GM19023 (cell line): ENCODE results near the gene SHISA4.

Experiments
- ATAC-seq: cut with Tn5 transposase; IDR thresholded peaks from one replicate; pipeline ENCODE4 v1.9.1; 2021; ENCODE audit warnings: mild to moderate bottlenecking, moderate library complexity; ENCODE audit not compliant: unreplicated experiment

SHISA4 gene

DNA sequence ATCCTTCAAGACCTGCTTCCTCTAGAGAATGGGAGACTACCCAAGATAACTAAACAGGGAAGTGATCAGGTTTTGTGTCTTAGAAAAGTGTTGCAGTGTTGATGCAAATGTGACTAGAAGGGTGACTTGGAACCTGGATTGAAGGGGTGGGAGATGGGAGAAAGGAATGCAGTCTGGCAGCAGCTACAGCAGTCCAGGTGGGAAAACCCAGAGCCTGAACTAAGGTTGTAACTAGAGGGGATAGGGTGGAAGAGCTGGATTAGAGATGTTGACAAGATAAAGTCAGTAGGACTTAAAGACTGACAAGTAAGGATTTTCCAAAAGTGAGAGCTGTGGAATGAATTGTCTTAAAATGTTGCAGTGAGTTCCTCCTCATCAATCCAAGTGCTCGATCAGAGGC, 7.1 kb upstream of the SHISA4 start:
- ATAC-seq: no peak

DNA sequence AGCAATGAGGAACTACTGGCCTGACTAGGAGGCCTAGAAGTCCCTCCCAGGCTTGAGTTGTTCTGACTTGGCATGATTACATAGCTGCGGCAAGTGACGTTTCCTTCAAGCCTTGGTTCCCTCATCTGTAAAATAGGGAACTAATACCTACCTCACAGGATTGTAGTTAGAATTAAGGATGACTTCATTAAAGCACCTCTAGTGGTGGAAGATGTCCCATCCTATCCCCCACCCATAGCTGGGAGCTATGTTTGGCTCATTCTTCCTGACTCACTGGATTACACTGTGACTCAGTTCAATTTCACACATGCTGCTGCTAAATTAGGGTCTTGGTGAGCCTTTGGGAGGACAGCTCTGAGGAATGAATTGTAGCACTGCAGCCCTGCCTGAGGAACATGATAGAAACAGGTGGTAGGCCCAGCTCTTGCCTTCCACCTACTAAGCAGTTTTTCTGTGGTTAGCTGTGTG, 6.0 kb upstream of the SHISA4 start:
- no peak for ATAC-seq

DNA sequence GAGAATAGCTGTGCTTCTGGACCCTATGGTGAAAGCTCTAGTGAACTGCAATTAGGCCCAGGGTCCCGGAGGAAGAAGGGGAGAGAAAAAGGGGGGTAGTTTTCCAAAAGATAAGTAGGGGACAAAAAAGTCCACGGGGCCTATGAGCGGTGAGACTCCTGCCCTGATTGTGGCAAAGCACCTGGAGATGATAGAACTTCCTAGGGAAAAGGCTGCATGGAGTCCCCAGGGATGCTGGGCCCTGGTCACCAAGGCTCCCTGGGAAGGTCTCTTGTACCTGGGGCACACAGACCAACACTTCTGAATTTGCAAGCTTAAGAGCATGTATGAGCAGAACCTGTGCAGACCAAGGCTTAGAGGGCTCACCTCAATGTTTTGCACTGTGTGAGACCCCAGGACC, 5.4 kb upstream of the SHISA4 start:
- no peak for ATAC-seq

DNA sequence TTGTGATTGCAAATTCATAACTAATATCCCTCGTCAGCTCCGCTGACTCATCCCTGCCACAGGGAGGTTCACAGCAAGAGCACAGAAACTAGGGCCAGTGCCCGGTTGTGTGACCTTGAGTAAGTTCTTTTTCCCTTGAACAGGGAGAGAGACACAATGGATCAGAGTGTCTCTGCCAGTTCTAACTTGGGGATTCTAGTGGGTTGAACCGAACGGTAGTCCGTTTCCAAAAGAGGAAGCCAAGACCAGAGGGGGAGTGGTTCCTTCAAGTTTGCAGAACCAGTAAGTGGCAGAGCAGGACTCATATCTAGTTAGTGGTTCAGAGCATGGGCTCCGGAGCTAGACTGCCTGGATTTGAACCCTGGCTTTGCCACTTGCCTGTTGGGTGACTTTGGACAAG, 4.9 kb upstream of the SHISA4 start:
- no peak for ATAC-seq

DNA sequence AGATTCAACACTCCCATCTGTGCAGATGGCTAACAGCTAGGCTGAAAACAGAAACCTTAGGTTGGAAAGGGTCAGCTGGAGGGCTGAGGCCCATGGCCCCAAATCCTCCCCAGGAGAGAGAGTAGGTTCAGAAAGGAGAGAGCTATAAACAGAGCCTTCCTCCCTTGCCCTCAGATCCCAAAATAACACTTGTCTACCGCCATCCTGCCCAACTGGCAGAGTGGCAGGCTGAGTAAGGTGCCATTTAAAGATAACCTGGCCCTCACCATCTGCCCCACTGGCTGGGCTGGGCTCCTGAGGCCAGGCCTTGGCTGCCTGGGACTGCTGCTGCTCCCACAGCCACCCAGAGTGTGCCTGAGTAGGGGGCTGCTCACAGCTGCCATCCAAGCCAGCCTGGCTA, 4.3 kb upstream of the SHISA4 start:
- ATAC-seq: no peak

DNA sequence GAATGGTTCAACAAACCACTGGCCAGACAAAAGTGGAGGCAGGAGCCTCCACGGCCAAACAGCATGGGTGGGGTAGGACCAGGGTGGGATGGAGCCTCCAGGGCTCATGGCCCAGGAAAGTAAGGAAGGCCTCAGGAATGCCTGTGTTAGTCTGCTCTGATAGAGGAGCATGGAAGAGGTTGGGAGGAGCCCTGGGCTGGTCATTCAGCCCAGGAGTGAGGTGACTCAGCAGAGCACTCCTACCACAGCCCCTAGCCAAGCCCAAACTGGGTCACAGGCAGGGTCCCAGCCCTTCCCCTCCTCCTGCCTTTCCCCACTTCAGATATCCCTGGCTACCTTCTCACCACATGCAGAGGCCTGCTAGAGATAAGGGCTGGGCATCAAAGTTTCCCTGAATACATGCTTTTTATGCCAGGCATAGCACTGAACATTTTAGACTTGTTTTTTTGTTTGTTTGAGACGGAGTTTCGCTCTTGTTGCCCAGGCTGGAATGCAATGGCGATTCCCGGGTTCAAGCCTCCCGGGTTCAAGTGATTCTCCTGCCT, 3.1 kb upstream of the SHISA4 start:
- ATAC-seq: no peak

DNA sequence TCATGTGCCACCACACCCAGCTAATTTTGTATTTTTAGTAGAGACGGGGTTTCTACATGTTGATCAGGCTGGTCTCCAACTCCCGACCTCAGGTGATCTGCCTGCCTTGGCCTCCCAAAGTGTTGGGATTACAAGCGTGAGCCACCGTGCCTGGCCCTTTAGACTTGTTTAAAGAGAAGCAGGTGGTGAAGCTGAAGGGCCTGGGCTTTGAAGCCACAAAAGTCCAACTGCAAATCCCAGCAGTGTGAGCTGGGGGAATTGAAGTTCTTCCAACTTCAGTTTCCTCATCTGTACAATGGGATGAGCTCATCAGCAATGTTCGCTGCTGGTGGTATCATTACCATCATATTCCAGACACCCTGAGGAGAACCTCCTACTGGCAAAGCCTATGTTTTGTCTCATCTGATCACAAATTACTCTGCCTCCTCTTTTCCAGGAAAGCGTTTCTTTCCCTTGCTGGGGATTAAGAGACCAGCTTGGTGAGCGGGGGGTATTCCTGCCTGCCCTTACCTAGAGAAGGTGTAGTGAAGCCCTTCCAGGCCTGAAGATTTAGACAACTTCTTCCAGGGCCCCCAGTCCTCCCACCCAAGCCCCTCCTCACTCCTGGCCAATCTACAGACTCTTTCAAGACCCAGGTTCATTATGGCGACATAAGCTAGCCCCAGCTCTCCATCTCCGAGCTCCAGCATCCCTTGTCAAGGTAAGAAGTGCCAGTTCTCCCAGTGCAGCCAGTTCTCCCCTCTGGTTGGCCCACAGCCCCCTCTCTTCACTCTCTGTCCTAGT, 2.4 kb upstream of the SHISA4 start:
- ATAC-seq: no peak

DNA sequence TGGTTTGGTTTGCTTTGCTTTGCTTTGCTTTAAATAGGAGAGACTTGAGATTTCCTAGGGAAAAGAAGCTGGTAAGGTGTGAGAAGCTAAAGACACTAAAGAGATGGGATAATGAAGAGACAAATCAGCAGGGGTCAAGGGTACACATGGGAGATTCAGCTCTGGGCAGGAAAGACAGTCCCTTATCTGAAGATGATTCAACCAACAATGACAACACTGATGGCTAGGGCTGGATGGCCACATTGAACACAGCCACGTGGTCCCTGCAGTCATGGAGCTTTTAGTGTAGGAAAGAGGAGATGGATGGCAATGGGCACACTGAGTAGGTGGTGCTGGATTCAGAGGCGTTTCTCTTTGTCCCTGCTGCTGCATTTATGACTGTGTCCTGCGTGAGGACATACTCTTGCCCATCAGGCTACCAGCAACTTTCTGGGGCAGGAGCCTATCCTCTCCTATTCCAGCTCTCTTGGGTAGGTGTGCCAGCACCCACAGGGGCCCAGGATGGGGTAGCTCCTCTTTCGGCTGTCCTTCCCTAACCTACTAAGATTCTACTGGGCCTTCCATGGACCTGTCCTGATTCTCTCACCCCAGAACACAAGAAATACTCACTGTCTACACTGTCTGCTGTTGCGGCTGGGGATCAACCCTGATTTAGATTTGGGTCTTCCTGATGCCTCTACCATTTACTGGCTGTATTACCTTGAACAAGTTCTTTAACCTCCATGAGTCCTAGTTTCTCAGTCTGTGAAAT, 1.4 kb upstream of the SHISA4 start:
- no peak for ATAC-seq

DNA sequence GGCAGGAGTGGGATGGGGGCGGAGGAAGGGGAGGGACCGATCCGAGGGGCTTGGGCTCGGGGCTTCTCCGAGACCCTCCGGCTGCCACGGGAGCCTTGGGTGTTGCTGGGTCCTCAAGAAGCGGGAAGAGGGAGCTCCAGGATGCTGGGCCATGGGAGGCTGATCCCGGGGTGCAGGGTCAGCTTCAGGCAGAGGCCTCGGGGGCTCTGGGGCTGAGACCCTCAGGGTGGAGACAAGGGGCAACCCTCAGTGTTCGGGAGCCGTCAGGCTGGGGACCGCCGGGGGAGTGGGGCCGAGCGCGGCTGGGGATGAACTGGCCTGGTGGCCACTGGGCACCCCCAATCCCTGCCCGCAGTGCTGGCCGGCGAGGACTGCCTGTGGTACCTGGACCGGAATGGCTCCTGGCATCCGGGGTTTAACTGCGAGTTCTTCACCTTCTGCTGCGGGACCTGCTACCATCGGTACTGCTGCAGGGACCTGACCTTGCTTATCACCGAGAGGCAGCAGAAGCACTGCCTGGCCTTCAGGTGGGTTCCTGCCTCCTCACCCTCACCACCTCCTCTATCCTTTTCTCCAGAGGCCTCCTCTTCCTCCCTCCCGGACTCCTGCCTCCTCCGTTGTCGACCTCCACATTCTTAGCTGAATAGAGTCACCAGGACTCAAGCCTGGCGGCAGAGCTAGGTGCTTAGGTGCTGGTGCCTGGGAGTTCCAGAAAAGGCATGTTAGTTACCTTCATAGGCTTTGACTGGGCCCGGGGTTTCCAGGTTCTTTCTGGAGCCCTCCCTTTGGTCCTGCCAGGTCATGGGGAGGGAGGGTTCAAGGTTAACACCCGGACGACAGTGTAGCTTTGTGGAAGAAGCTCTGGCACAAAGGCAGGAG, 631 bp downstream of the SHISA4 start:
- no peak for ATAC-seq

DNA sequence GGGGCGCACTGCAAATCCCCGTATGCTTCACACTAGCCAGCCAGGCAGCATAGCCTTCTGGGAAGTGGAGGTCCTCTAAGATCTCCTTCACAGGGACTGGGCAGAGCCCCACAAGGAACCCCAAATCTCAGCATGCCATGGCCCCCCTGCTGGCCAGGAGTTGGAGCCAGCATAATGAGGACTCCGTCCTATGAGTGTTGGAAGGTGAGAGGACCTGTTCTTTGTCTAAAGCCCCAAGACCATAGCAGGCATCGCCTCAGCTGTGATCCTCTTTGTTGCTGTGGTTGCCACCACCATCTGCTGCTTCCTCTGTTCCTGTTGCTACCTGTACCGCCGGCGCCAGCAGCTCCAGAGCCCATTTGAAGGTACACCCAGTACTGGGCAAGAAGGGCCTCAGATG, 1.5 kb downstream of the SHISA4 start:
- ATAC-seq: no peak

DNA sequence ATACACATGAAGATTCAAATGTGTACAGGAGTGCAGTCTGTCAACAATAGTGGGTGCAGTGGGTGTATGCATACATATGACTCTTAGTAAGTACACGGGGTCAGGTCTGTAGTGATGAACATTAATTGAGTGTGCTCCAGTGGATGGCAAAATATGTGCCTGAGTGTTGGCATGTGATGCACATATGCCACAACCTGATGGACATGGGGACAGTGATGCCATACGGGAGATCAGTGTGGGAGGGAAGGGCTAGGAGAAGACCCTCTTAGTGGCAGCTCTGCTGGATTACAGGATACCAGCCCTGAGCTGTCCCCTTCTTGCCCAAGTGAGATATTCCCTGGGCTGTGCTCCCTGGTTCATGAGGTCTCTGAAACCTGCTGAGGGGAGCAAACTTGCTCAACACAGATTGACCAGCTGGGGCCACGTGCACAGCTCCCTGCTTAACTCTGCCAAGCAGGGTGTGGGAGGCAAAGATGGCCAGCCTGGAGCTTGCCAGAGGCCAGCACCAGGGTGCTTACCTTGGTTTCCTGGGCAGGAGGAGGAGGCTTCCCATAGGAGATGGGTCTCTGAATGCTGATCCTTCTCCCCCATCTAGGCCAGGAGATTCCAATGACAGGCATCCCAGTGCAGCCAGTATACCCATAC, 2.2 kb downstream of the SHISA4 start:
- no peak for ATAC-seq

DNA sequence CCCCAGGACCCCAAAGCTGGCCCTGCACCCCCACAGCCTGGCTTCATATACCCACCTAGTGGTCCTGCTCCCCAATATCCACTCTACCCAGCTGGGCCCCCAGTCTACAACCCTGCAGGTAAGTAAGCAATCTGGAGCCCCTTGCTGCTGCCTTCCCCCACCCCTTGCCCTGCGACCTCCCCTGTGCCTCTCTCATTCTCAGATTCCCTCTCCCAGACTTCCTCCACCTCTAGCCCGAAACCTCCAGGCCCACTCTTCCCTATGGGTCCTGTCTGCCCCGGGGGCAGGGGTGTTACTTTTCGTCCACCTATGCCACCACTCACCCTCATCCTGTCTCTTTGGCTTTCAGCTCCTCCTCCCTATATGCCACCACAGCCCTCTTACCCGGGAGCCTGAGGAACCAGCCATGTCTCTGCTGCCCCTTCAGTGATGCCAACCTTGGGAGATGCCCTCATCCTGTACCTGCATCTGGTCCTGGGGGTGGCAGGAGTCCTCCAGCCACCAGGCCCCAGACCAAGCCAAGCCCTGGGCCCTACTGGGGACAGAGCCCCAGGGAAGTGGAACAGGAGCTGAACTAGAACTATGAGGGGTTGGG, 2.9 kb downstream of the SHISA4 start:
- no peak for ATAC-seq

DNA sequence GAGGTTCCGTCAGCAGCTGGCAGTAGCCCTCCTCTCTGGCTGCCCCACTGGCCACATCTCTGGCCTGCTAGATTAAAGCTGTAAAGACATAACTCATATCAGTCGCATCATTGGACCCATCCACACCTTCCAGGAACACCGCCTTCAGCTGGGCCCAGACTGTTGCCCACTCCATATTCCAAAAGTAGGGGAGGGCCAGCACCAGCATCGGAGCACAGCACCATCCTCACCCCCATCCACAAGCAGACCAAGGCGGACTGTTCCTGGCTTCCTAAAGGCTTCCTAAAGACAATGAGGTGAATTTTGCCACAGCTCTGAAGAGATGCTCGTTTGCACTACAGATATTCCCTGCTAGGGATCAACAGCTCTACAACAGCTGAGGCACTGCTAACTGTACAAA, 3.5 kb downstream of the SHISA4 start:
- no peak for ATAC-seq

DNA sequence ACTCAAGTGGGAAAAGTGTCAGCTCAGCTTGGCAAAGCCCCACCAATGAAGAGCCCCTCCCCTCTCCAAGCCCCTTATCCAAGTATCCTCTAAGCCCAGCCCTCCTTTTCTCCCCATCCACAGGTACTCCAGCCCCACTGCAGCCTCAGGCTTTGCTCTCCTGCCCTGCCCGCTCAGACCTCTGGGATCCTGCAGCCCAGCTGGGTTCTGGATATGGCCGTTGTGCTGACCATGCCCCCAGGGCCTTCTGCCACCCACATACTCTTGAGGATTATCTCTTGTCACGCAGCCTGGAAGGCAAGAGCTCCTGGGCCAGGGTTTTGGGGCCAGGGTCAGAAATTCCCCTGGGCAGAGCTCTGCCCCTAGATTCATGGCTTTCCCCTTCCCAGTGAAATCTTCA, 4.7 kb downstream of the SHISA4 start:
- no peak for ATAC-seq

DNA sequence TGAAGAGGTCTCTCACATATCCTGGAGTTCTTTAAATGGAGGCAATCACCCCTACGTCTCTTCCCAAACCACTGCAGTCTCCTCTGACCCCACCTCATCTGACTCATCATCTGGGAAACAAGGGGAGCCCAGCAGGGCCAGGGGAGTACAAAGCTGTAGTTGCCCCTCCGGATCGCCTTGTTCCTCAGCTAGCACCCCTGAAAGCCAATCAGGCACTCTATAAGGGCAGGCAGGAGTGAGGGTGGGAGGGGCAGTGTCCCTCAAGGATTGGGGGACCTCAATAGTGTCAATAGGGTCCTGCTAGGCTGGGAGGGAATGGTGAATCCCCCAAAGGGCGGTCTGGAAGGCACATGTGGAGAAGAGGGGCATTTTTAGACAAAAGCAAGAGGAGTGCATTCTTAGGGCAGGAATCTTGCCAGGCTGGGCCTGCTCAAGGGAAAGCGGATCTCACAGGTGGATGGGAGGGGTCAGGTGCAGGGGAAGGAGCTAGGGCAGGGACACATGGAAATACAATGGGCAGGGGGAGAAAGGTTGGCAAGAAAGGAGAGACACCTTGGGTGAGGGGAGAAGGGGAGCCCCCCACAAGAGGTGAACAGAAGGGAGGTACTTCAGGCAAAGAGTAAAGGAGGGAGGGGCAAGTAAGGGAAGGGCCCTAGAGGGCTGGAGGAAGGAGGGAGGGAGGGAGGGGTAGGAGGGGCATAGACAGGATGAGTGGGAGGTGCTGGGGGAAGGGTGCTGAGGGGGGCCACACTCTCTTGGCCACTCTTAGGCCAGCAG, 5.8 kb downstream of the SHISA4 start:
- no peak for ATAC-seq

DNA sequence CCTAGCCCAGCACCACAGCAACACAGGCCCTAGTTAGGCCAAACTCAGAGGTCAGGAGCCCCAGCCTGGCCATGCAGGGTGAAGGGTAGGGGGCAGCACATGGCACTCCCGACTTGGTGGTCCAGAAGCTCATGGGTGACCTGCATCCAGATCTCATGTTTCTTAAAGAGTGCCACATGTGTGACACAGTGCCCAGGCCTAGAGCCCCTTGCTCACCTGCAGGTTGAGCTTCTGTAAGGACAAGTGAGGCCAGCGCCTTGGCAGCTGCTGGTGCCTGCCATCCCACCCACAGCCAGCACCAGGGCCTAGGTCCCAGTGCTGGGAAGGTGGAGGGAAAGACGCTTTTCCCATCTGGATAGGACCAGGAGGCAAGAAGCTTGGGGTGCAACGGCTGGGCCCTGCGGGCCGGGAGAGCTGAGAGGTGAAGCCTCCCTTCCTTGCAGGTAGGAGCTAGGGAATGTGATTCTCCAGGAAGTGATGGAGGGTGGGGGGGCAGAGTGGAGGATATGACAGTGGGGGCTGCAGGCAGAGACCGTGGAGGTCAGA, 6.5 kb downstream of the SHISA4 start:
- no peak for ATAC-seq

DNA sequence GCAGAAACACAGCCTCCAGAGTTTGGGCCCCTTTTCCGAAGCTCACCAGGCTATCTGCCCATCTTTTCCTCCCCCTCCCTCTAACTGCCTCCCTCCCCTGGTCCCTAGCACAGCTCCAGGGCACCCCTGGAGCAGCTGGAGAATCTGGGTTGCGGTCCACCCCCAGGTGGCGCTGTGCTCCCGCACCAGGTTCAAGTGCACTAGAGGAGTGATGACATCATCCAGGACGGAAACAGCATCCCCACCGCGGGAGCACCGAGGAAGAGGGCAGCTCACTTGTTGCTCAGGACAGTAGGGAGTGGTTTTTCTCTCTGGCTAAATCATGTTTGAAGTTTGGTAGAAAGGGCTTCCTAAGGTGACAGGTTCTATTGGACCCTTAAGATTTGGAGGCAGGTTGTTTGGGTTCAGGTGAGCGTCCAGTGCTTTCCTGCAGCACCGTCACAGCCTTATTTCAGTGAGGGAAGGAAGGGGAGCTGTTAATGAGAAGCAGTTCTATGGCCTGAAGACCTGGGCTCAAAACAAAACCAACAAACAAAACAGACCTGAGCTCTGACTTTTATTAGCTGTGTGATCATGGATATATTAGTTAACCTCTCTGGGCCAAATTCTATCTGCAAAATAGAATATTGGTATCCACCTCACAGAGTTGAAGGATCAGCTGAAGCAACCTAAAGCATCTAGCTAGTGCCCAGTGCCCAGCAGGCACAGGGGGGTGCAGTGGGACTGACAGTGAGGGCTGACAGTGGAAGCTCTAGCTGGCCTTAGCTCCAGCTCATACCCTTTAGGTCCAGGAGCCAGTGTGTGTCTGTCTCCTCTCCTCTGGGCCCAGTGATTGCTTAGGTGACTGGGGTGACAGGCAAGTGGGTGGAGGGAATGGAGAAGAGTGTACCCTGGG, 7.5 kb downstream of the SHISA4 start:
- ATAC-seq: peak; percentile 78

DNA sequence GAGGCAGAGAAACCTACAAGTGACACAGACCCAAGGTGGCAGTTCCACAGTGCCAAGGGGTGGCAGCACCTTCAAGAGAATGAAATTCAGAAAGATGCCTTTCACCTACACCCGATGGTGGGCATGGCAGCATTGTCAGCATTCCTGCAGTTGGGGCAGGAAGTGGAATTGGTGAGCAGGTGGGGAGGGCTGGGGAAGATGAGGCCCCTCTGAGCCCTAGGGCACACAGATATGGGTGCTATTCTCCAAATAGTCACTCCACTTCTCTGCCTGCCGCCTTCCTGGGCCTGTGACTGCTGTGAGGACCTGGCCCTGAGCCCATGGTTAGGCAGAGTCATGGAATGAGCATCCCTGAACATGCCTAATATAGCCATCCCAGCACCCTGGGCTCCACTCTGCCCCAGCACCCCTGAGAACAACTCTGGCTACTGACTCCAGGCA, 8.3 kb downstream of the SHISA4 start:
- no peak for ATAC-seq
